HFFc6 (cell line): ENCODE measurements around the gene FAIM2. TPM values are rescaled to one million over a fixed set of nuclear protein-coding genes. Genes with fewer than 3 reads are reported as not detected.

ENCODE experiments used
- DNase-seq: peaks from one replicate; pipeline ENCODE4 v3.0.0-alpha.2; 2018
- H3K27ac Mint-ChIP-seq: 2 replicates; pipeline ENCODE4 v1.8.0; 2020; ENCODE audit warnings: mild to moderate bottlenecking, mixed read lengths
- H3K27me3 Mint-ChIP-seq: 2 replicates; pipeline ENCODE4 v1.8.0; 2021; ENCODE audit warnings: mild to moderate bottlenecking, moderate library complexity, mixed read lengths; ENCODE audit not compliant: insufficient read depth
- H3K36me3 Mint-ChIP-seq: 2 replicates; pipeline ENCODE4 v1.8.0; 2021; ENCODE audit warnings: low read depth, mixed read lengths
- H3K4me1 Mint-ChIP-seq: 2 replicates; pipeline ENCODE4 v1.8.0; 2020; ENCODE audit warnings: low read depth, mixed read lengths
- H3K4me3 Mint-ChIP-seq: 2 replicates; pipeline ENCODE4 v1.8.0; 2020; ENCODE audit warnings: mild to moderate bottlenecking, moderate library complexity, mixed read lengths
- H3K9me3 Mint-ChIP-seq: 2 replicates; pipeline ENCODE4 v1.8.0; 2020; ENCODE audit warnings: mild to moderate bottlenecking, mixed read lengths
- total RNA-seq, 6 experiments: library from RNA; stranded (reverse); fragmentation: NEBNext Ultra II Directional; extraction: Animal tissue kit (Norgen Biotek cat#: 25700); gene quantifications; 2 replicates in 1 of 6; 3 replicates in 5 of 6; pipeline ENCODE4 v1.2.3, GENCODE V29; 2021
- TF ChIP-seq, protein P1 (sequence below): fragments of 200-600 bp; sonication (generic); IDR thresholded peaks from 2 replicates; pipeline ENCODE4 v1.5.0; 2021; ENCODE audit warnings: antibody characterized with exemption, mild to moderate bottlenecking

Gene FAIM2
- total RNA-seq, 6 experiments from 2014 or later: 0.24 to 1.1 (median 1.1) TPM

DNA sequence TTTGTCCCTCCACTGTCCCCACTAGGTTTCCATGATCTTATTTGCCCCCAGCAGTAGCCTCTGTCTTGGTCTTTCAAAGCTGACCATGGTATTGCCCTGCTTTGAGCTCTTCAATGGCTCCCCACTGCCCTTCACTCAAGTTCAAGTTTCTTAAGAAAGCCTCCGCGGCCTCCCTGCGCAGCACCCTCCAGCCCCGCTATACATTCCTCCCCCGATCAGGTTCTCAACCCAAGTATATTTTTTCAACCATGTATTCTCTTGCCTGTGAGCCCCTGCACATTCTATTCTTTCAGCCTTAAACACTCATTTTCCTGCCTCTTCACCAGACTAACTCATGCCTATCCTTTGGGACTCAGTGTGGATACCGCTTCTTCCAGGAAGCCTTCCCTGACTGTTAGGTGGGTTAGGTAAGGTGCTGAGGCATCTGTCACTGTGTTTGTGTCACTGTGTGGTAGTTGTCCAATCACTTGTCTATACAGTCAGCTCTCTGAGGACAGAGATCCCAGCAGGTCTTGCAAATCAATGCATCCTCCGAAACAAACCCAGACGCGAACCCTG lies 4.3 kb downstream of the FAIM2 start:
- H3K9me3 Mint-ChIP-seq: no peaks in the 10 kb centered on the region
- DNase-seq: no peak
- no peak overlapping the region for H3K27ac Mint-ChIP-seq
- TF ChIP-seq, protein P1, sequence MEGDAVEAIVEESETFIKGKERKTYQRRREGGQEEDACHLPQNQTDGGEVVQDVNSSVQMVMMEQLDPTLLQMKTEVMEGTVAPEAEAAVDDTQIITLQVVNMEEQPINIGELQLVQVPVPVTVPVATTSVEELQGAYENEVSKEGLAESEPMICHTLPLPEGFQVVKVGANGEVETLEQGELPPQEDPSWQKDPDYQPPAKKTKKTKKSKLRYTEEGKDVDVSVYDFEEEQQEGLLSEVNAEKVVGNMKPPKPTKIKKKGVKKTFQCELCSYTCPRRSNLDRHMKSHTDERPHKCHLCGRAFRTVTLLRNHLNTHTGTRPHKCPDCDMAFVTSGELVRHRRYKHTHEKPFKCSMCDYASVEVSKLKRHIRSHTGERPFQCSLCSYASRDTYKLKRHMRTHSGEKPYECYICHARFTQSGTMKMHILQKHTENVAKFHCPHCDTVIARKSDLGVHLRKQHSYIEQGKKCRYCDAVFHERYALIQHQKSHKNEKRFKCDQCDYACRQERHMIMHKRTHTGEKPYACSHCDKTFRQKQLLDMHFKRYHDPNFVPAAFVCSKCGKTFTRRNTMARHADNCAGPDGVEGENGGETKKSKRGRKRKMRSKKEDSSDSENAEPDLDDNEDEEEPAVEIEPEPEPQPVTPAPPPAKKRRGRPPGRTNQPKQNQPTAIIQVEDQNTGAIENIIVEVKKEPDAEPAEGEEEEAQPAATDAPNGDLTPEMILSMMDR: no peak
- no peaks in the 10 kb centered on the region for H3K36me3 Mint-ChIP-seq
- peaks cover 9% of the 10 kb centered on the region for H3K4me1 Mint-ChIP-seq
- peaks cover 45% of the 10 kb centered on the region for H3K27me3 Mint-ChIP-seq
- H3K4me3 Mint-ChIP-seq: no peak overlapping the region

- TF ChIP-seq, protein P1: no peak
- peaks cover 6% of the 10 kb centered on the region for H3K4me1 Mint-ChIP-seq
- no peaks in the 10 kb centered on the region for H3K9me3 Mint-ChIP-seq
- H3K27me3 Mint-ChIP-seq: peaks cover 52% of the 10 kb centered on the region
- no peak overlapping the region for H3K27ac Mint-ChIP-seq
- no peak overlapping the region for H3K4me3 Mint-ChIP-seq
- no peaks in the 10 kb centered on the region for H3K36me3 Mint-ChIP-seq
- DNase-seq: no peak
Measured at GRCh38 chr12:49897276-49897675, 6.4 kb downstream of the FAIM2 start.

GRCh38 chr12:49895773-49896172 lies 7.9 kb downstream of the FAIM2 start:
- no peaks in the 10 kb centered on the region for H3K36me3 Mint-ChIP-seq
- peaks cover 6% of the 10 kb centered on the region for H3K4me1 Mint-ChIP-seq
- TF ChIP-seq, protein P1: no peak
- peaks cover 60% of the 10 kb centered on the region for H3K27me3 Mint-ChIP-seq
- H3K9me3 Mint-ChIP-seq: no peaks in the 10 kb centered on the region
- no peak overlapping the region for H3K4me3 Mint-ChIP-seq
- no peak for DNase-seq
- no peak overlapping the region for H3K27ac Mint-ChIP-seq

DNA sequence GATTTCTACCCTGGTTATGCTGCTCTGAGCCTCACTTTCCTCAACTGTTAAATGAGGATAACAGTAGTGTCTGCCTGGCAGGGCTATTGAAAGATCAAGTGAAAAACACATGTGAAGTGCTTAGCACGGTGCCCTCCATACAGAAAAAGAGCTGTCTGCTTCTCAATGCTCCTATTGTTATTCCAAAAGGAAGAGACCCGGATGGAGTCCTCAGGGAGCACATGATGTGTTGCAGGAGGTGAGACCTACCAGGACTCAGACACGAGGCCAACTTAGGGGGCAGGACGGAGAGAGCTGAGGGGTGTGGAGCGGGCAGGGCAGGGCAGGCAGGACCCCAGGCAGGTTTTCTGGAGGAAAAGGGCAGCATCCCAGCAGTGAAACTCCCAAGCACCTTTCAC lies 8.9 kb downstream of the FAIM2 start:
- H3K36me3 Mint-ChIP-seq: no peaks in the 10 kb centered on the region
- no peaks in the 10 kb centered on the region for H3K9me3 Mint-ChIP-seq
- H3K27me3 Mint-ChIP-seq: peaks cover 64% of the 10 kb centered on the region
- no peak overlapping the region for H3K27ac Mint-ChIP-seq
- no peak overlapping the region for H3K4me3 Mint-ChIP-seq
- TF ChIP-seq, protein P1: no peak
- H3K4me1 Mint-ChIP-seq: peaks cover 6% of the 10 kb centered on the region
- DNase-seq: no peak

- Mint-ChIP-seq H3K4me3 (no peak overlapping the region), H3K9me3 (no peaks in the 10 kb centered on the region), H3K4me1 (peaks cover 6% of the 10 kb centered on the region), H3K36me3 (no peaks in the 10 kb centered on the region), H3K27me3 (peaks cover 61% of the 10 kb centered on the region), H3K27ac (no peak overlapping the region)
- TF ChIP-seq, protein P1: no peak
- DNase-seq: no peak
Measured at GRCh38 chr12:49893753-49894750, 9.6 kb downstream of the FAIM2 start.
